Kidney glomerular epithelial cell (primary cell): ENCODE results near the gene GPR85.
"Not testable (repeated sequence)": the region's sequence is repeated elsewhere in the genome, so short reads cannot be mapped to it uniquely, and the experiment has no call there.

Experiments used
- DNase-seq: peaks from one replicate; lab custom pipeline; 2025; lab: John Stamatoyannopoulos, UW

GPR85 gene

GRCh38 chr7:113086431-113086888 is at the start of gene GPR85:
TSS of gene GPR85 (minus strand) at chr7:113086827. CDS start at chr7:113084721, 2,106 bp downstream.
- DNase-seq, result no peak

GRCh38 chr7:113134025-113134424 is 47.4 kb upstream of the GPR85 start:
- no peak for DNase-seq

- DNase-seq, result no peak
Observed at GRCh38 chr7:113131367-113131766, 44.7 kb upstream of the GPR85 start.

GRCh38 chr7:113128031-113128430 is 41.4 kb upstream of the GPR85 start:
- DNase-seq, result no peak

- DNase-seq, result no peak
Observed at GRCh38 chr7:113125728-113126127, 39.1 kb upstream of the GPR85 start.

- DNase-seq, result no peak
Observed at GRCh38 chr7:113122744-113123143, 36.1 kb upstream of the GPR85 start.

GRCh38 chr7:113120647-113121046 is 34.0 kb upstream of the GPR85 start:
- DNase-seq, result no peak

- no peak for DNase-seq
Observed at GRCh38 chr7:113119429-113119828, 32.8 kb upstream of the GPR85 start.

GRCh38 chr7:113118074-113118959 is 31.7 kb upstream of the GPR85 start, which contains the start of gene SMIM30:
TSS of gene SMIM30 (minus strand) at chr7:113118554. CDS start at chr7:113117578, 976 bp downstream.
- peak; percentile 91 for DNase-seq

- not testable (repeated sequence) for DNase-seq
Observed at GRCh38 chr7:113117374-113117774, 30.7 kb upstream of the GPR85 start.

GRCh38 chr7:113113912-113114311 is 27.3 kb upstream of the GPR85 start:
- no peak for DNase-seq

- no peak for DNase-seq
Observed at GRCh38 chr7:113109718-113110117, 23.1 kb upstream of the GPR85 start.

GRCh38 chr7:113100121-113100603 is 13.5 kb upstream of the GPR85 start:
- DNase-seq, result peak; percentile 81

- no peak for DNase-seq
Observed at GRCh38 chr7:113099284-113099919, 12.8 kb upstream of the GPR85 start.

- DNase-seq, result no peak
Observed at GRCh38 chr7:113094517-113095249, 8.1 kb upstream of the GPR85 start.

GRCh38 chr7:113093561-113093960 is 6.9 kb upstream of the GPR85 start:
- DNase-seq, result no peak

GRCh38 chr7:113092762-113093161 is 6.1 kb upstream of the GPR85 start:
- no peak for DNase-seq

GRCh38 chr7:113087071-113087998 is 708 bp upstream of the GPR85 start:
- DNase-seq, result peak; percentile 49

GRCh38 chr7:113085781-113086390 is 741 bp downstream of the GPR85 start:
- DNase-seq, result no peak

- no peak for DNase-seq
Observed at GRCh38 chr7:113084496-113085172, 2.0 kb downstream of the GPR85 start.
